Natural killer cell (primary cell): ENCODE data around the gene TRERF1. TPM values are rescaled to one million over a fixed set of nuclear protein-coding genes. Genes with fewer than 3 reads are reported as not detected.

ENCODE experiments used
- ATAC-seq, 3 donors: fragments of 150-1000 bp in 2 of 3; fragments of 200-7000 bp in 1 of 3; cut with Tn5 transposase; 1 replicate in 1 of 3; 2 replicates in 2 of 3; pipeline ENCODE4 v1.10.0; 2021; ENCODE audit warnings: mild to moderate bottlenecking in 2 of 3, moderate library complexity in 2 of 3
- DNase-seq, 2 donors: peaks; one replicate each; pipeline versions ENCODE4 v3.0.0 to v3.0.0-alpha.2; 2013 to 2021; ENCODE audit warnings: mixed read lengths in 1 of 2
- H3K27ac ChIP-seq: one replicate; pipeline ENCODE4 v1.5.1; 2013; ENCODE audit warnings: mild to moderate bottlenecking, low read length
- H3K27me3 ChIP-seq: one replicate; pipeline ENCODE4 v1.6.1; 2013; ENCODE audit warnings: low read length; ENCODE audit not compliant: control insufficient read depth, insufficient read depth
- H3K36me3 ChIP-seq: one replicate; pipeline ENCODE4 v1.6.1; 2013; ENCODE audit warnings: low read length; ENCODE audit not compliant: control insufficient read depth, insufficient read depth
- H3K4me1 ChIP-seq: one replicate; pipeline ENCODE4 v1.6.1; 2013; ENCODE audit warnings: low read length; ENCODE audit not compliant: control insufficient read depth, insufficient read depth
- H3K4me3 ChIP-seq: one replicate; pipeline ENCODE4 v1.5.1; 2013; ENCODE audit warnings: low read length
- H3K9me3 ChIP-seq: one replicate; pipeline ENCODE4 v1.6.1; 2013; ENCODE audit warnings: low read length; ENCODE audit not compliant: control insufficient read depth, insufficient read depth
- H3K27ac Mint-ChIP-seq, 2 donors: one replicate each; pipeline ENCODE4 v1.8.0; 2022; ENCODE audit warnings: mild to moderate bottlenecking in 2 of 2, mixed read lengths in 2 of 2, moderate library complexity in 1 of 2
- H3K27me3 Mint-ChIP-seq, 2 donors: one replicate each; pipeline ENCODE4 v1.8.0; 2022; ENCODE audit warnings: low read depth in 2 of 2, mixed read lengths in 2 of 2
- H3K36me3 Mint-ChIP-seq: one replicate; pipeline ENCODE4 v1.8.0; 2022; ENCODE audit warnings: mixed read lengths
- H3K4me1 Mint-ChIP-seq, 2 donors: one replicate each; pipeline ENCODE4 v1.8.0; 2022; ENCODE audit warnings: mixed read lengths in 2 of 2
- H3K4me3 Mint-ChIP-seq: one replicate; pipeline ENCODE4 v1.8.0; 2022; ENCODE audit warnings: mild to moderate bottlenecking, moderate library complexity, mixed read lengths
- H3K9me3 Mint-ChIP-seq, 2 donors: one replicate each; pipeline ENCODE4 v1.8.0; 2022; ENCODE audit warnings: mixed read lengths in 2 of 2
- WGBS: methylation state at CpG from one replicate; pipeline ENCODE4 v1.1.7; 2013; ENCODE audit warnings: missing lambda C conversion rate; ENCODE audit not compliant: insufficient coverage; 5-methylcytosine and 5-hydroxymethylcytosine counted together
- intact Hi-C: fragments of 100-400 bp; cut with micrococcal nuclease; formaldehyde crosslinking; loops from one replicate; pipeline ENCODE4 v1.14.2; 2022
- total RNA-seq, 4 donors: library from RNA; stranded (reverse); fragments of 120-200 nt in 1 of 4; gene quantifications; one replicate each; pipeline versions ENCODE4 v1.2.3 to v1.2.4, GENCODE V29; 2013 to 2022
- TF ChIP-seq, protein P1 (sequence below): fragments of 200-600 bp; IDR thresholded peaks from one replicate; pipeline ENCODE4 v1.8.0; 2022; ENCODE audit warnings: antibody characterized with exemption

The TRERF1 gene
- total RNA-seq, 3 donors from 2014 or later (not counting 1 experiment from before 2014, with no cell fraction given) = 34.6 to 42.3 (median 38.6) TPM

DNA sequence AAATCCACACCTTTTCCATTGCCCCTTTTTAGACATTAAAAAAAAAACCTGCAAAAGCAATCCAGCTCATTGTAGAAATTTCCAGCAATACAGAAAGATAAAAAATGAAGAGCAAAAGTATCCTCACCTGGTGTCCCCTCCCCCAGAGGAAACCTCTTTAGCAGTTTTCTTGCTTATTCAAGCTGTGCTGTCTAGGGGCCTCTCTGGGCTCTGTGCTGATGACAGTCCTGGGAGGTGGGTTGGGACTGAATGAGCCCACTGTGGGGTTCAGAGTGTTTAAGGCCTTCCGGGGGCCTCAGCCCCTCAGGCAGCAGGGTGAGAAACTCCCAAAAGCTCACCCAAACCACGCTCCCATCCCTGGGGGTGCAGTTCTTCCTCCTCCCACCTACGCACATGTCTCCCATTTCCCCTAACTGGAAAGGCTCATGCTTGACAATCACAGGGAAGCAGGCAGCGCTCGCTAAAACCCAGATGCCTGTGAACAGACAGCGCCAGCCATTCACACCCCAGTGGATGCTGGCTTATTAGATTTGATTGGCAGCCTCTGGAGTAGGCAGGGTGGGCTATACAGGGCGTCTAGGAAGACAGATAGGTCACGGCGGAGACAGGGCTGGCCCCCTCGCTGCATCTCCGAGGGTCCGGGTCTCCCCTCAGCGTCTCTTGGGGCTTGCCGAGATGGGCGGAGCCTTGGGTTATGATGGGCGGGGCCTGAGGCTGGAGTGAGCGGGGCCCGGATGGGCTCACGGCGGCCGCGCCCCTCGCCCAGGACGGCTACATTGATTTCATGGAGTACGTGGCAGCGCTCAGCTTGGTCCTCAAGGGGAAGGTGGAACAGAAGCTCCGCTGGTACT lies 274.0 kb downstream of the TRERF1 start:
- intact Hi-C loops = no loop called here
- H3K9me3 Mint-ChIP-seq = no peaks in the 10 kb centered on the region
- H3K27me3 Mint-ChIP-seq = peaks cover 7 to 9% of the 10 kb centered on the region in 2 donors
- peaks cover 7% of the 10 kb centered on the region for H3K4me1 ChIP-seq
- ATAC-seq (peak in 2 of 3 donors; percentile 40 to 53), DNase-seq (peak in 1 of 2 donors; percentile 16)
- H3K27ac ChIP-seq = no peak overlapping the region
- H3K9me3 ChIP-seq = no peaks in the 10 kb centered on the region
- H3K36me3 Mint-ChIP-seq = no peaks in the 10 kb centered on the region
- H3K36me3 ChIP-seq = no peaks in the 10 kb centered on the region
- 31% methylated on average over 27 of the region's 27 CpGs for WGBS
- peaks cover 0 to 5% of the 10 kb centered on the region in 2 donors for H3K4me1 Mint-ChIP-seq
- no peak overlapping the region for H3K27ac Mint-ChIP-seq
- no peak overlapping the region for H3K4me3 ChIP-seq
- no peak overlapping the region for H3K4me3 Mint-ChIP-seq
- no peaks in the 10 kb centered on the region for H3K27me3 ChIP-seq
- TF ChIP-seq, protein P1, sequence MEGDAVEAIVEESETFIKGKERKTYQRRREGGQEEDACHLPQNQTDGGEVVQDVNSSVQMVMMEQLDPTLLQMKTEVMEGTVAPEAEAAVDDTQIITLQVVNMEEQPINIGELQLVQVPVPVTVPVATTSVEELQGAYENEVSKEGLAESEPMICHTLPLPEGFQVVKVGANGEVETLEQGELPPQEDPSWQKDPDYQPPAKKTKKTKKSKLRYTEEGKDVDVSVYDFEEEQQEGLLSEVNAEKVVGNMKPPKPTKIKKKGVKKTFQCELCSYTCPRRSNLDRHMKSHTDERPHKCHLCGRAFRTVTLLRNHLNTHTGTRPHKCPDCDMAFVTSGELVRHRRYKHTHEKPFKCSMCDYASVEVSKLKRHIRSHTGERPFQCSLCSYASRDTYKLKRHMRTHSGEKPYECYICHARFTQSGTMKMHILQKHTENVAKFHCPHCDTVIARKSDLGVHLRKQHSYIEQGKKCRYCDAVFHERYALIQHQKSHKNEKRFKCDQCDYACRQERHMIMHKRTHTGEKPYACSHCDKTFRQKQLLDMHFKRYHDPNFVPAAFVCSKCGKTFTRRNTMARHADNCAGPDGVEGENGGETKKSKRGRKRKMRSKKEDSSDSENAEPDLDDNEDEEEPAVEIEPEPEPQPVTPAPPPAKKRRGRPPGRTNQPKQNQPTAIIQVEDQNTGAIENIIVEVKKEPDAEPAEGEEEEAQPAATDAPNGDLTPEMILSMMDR = no peak

DNA sequence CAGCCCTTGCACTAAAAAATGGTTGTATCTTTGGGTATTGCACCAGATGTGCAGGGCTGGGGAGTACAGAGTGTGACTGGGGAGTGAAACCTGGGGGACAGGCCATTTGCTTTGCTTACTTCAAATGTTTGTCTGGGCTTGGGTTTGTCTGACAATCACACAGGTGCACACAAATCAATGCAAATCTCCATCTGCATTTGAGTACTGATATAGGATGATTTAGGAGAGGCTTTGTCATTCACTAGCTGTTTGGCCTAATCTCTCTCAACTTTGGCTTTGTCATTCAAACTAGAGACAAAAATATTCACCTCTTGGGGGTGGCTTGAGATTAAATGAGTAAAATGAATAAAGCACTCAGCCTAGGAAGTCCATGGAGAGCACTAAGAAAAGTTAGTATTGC lies 274.7 kb downstream of the TRERF1 start:
- intact Hi-C loops = no loop called here
- DNase-seq = no peak
- no peaks in the 10 kb centered on the region for H3K9me3 ChIP-seq

DNA sequence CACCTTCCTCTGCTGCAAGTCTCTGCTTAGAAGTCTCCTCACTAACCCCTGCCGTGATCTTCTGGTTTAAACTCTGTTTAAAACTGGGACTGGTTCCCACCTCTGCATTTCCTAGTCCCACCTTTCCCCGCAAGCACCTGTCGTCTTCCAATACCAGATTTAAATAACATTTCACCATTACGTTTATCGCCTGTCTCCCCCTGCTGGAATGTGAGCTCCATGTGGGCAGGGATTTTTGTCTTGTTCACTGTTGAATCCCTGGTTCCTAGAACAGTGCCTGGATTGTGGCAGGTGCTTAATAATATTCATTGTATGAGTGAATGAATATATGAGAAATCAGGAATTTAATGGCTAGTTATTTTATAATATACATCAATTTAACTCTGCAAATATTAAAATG lies 275.9 kb downstream of the TRERF1 start:
- ATAC-seq = no peak
- Histone ChIP-seq H3K27me3 (no peaks in the 10 kb centered on the region), H3K4me3 (no peak overlapping the region), H3K36me3 (no peaks in the 10 kb centered on the region), H3K9me3 (no peaks in the 10 kb centered on the region), H3K27ac (no peak overlapping the region), H3K4me1 (peaks cover 7% of the 10 kb centered on the region)
- peaks cover 0 to 5% of the 10 kb centered on the region in 2 donors for H3K4me1 Mint-ChIP-seq
- peak in 1 of 2 donors; percentile 12 for DNase-seq
- no peak overlapping the region for H3K27ac Mint-ChIP-seq
- H3K36me3 Mint-ChIP-seq = no peaks in the 10 kb centered on the region
- H3K27me3 Mint-ChIP-seq = peaks cover 7 to 9% of the 10 kb centered on the region in 2 donors
- TF ChIP-seq, protein P1 = no peak
- intact Hi-C loops = no loop called here
- H3K9me3 Mint-ChIP-seq = no peaks in the 10 kb centered on the region
- WGBS = 90% methylated on average over 5 of the region's 5 CpGs
- no peak overlapping the region for H3K4me3 Mint-ChIP-seq

More for the DNA sequence above, 274.7 kb downstream of the TRERF1 start:
- Mint-ChIP-seq H3K4me1 (peaks cover 0 to 5% of the 10 kb centered on the region in 2 donors), H3K36me3 (no peaks in the 10 kb centered on the region), H3K9me3 (no peaks in the 10 kb centered on the region), H3K4me3 (no peak overlapping the region), H3K27ac (no peak overlapping the region), H3K27me3 (peaks cover 7 to 9% of the 10 kb centered on the region in 2 donors)
- Histone ChIP-seq H3K4me3 (no peak overlapping the region), H3K27me3 (no peaks in the 10 kb centered on the region), H3K4me1 (peaks cover 7% of the 10 kb centered on the region), H3K36me3 (no peaks in the 10 kb centered on the region), H3K27ac (no peak overlapping the region)
- no peak for ATAC-seq
- TF ChIP-seq, protein P1 = no peak

Other genes with a start within 250 kb of the TRERF1 start
- 10 to 100 TPM; 21.8 to 25.4 (median 22.6) TPM for gene MRPS10, start 234.1 kb downstream of the TRERF1 start, total RNA-seq
- 10 to 100 TPM; 44.9 to 57.3 (median 53.2) TPM for gene UBR2, start 112.1 kb upstream of the TRERF1 start, total RNA-seq